ENCODE data around the gene LMNTD1.
"Not testable (repeated sequence)": the region's sequence is repeated elsewhere in the genome, so short reads cannot be mapped to it uniquely, and the experiment has no call there.

LMNTD1 gene

DNA sequence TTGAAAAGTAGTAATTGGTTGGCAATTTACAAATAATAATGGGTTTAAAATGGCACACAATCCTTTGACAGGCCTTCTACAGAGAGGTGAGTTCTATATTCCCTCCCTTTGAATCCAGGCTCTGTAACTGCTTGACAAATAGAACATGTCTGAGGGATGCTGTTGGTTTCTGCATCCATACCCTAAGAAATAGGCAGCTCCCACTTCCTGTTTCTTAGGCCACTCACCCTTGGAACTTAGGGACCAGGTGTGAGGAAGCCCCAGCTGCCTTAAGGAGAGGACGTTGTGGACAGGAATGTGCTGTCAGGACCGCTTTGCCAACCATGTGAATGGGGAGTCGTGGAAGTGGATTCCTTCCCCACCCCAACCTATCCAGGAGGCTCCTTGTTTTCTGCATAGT, 59.4 kb downstream of the LMNTD1 start:
- in situ Hi-C loops (cut with HindIII; ENCODE audit: low sequenced_read_pairs) = no loop called here

DNA sequence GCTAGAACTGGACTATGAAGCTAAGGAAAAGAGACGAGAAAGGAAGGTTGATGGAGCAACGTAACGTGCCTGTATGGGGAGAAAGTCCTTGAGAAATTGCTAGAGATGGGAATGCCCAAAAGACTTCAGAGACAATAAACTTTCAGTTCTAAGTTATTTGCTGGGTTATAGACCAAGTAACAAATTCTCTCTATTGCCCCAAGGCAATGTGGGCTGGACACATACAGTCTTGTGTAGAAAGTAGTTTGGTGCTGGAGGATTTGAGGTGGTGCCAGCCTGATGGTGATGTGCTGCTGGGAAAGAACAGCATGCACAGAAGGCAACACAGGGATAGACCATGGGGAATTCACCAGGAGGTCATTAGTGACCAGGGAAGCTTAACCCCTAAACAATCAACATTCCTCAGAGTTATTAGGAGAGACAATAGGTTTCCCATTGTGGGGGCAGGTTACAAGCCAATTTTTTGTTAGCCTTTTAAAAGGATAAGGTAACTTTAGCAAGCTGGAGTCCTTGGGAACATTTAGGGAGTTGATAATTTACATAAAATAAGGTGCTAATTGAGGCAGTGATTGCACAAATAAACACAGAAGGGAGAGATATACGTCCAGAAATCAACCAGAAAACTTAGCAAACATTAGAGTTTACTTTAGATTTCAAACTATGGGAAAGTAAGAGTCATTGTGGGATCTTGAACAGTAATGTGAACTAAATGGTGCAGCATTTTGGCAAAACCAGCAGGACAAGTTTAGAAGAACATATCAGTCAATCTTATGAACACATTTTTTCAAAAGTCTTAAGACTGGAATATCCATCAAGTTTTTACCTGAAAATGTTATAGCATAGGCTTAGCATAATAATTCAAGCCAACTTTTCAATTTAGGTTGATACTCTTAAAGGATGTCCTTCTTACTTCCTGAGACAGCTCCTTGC, 61.4 kb downstream of the LMNTD1 start:
- in situ Hi-C loops (cut with HindIII; ENCODE audit: low sequenced_read_pairs) = no loop called here

DNA sequence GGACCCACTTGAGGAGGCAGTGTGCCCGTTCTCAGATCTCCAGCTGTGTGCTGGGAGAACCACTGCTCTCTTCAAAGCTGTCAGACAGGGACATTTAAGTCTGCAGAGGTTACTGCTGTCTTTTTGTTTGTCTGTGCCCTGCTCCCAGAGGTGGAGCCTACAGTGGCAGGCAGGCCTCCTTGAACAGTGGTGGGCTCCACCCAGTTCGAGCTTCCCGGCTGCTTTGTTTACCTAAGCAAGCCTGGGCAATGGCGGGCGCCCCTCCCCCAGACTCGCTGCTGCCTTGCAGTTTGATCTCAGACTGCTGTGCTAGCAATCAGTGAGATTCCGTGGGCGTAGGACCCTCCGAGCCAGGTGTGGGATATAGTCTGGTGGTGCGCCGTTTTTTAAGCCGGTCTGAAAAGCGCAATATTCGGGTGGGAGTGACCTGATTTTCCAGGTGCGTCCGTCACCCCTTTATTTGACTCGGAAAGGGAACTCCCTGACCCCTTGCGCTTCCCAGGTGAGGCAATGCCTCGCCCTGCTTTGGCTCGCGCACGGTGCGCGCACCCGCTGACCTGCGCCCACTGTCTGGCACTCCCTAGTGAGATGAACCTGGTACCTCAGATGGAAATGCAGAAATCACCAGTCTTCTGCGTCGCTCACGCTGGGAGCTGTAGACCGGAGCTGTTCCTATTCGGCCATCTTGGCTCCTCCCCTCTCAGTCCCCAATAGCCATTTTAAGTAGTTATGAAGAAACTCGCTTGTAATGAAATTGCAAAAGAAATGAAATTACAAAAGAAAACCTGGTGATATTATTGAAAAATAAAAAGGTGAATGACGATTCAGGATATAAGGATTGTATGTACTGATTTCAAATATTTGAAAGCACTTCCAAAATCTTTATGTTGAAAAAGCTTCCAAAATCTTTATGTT, 63.9 kb downstream of the LMNTD1 start:
- in situ Hi-C loops (cut with HindIII; ENCODE audit: low sequenced_read_pairs) = not testable (repeated sequence)

DNA sequence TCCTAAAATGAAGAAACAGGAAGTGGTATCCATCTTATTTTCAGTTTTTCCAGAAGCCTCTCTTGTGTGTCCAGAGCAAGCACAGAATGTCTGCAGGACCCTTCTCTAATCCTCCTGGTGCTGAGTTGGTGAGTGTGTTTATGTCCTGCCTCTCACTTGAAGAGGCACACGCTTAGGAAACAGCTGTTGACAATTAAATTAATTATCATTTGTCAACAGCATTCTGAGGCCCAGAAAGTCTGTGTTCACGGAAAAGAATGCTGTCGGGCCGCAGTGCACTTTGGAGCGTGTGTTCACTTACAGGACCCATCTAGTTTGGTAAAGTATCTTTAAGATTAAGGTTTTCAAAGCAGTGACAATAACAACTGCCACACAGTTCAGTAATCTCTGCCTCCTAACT, 70.5 kb downstream of the LMNTD1 start:
- in situ Hi-C loops (cut with HindIII; ENCODE audit: low sequenced_read_pairs) = no loop called here

DNA sequence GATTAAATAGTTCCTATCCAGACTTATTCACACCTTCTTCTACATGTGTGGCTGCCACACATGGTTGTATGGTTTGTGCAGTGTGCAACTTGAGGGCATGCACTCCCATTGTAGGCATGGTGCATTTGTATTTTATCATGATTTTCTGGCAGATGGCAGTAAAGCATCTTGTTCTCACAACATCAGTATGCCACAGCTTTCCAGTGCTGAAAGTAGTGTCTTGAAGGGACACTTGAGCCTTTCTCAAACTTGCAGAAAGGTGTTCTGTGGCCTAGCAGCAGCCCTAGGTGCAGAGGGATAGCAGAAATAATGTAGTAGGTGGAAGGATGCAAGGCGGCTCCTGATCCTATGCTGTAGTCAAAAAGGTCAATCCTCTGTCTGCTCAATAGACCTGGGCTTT, 72.9 kb downstream of the LMNTD1 start:
- in situ Hi-C loops (cut with HindIII; ENCODE audit: low sequenced_read_pairs) = no loop called here

DNA sequence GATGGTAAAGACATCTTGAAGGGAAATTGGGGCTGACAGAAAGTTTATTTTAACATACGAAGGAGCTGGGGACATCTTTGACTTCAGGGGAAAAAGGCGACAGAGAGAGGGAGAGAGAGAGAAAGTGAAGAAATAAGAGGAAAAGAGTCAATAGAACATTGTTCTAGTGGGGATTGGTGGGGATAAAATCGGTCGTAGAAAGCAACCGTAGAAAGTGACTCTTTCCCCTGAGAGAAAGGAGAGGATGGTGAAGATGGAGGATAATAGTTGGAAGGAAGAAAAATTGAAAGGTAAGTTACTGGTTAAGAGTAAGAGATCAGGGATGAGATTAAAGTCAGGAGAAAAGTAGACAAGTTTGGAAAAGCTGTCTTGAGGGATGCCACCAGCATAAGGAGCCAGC, 75.9 kb downstream of the LMNTD1 start:
- in situ Hi-C loops (cut with HindIII; ENCODE audit: low sequenced_read_pairs) = no loop called here

DNA sequence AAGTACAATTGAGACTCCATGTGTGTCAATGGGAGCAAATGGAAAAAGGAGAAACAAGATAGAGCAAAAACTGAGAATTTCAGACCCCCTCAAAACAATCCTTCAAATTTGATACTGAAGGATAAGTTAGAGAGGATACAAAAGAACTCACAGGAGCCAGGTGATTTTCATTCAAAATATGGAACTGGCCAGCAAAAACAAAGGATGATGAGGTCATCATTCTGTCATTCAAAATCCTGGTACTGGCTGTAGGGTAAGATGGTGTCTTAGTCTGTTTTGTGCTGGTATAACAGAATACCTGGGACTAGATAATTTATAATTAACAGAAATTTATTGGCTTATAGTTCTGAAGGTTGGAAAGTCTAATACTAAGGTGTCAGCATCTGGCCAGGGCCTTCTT, 80.6 kb downstream of the LMNTD1 start:
- in situ Hi-C loops (cut with HindIII; ENCODE audit: low sequenced_read_pairs) = no loop called here

DNA sequence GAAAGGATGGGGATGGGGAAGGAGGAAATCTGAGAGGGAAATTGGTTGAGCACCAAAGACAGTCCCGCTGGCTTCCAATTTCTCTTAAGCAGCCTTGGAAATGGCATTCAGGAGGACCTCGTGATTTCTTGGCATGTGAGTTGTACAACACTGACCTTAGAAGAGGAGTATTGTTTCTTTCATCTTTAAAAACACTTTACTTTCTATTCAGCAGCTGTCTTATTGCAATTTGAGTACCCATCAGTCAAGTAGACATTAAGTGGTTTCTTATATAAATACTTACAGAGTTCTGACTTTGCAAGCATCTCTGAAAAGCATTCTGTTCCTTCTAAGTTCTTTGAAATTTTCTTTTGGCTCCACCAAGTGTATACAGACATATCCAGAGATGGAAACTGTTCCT, 83.2 kb downstream of the LMNTD1 start:
- in situ Hi-C loops (cut with HindIII; ENCODE audit: low sequenced_read_pairs) = no loop called here

DNA sequence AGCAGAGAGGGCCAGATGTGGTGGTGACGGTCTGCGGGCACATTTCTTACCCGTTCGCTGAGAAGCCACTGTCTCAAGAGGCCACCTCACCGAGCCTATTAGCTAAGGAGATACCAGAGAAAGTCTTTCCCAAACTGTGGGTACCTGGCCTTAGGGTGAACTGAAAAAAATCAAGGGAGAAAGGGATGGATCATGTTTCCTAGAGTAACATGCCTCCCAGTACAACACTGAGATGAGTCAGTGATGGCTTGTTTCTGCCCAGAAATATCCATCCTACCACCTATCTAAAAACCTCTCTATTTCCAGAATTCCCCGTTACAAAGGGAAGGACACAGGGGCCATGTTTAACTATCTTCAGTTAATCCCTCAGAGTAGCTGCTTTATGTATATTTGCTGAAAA, 83.7 kb downstream of the LMNTD1 start:
- in situ Hi-C loops (cut with HindIII; ENCODE audit: low sequenced_read_pairs) = no loop called here

DNA sequence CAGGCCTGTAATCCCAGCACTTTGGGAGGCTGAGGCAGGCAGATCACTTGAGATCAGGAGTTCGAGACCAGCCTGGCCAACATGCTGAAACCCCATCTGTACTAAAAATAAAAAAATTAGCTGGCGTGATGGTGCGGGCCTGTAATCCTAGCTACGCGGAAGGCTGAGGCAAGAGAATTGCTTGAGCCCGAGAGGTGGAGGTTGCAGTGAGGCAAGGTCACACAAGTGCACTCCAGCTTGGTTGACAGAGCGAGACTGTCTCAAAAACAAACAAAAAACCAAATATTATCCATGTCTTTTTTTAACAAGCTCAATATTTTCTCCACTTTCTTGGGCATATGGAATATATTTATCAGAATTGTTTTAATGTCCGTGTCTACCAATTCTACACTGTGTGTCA, 89.6 kb downstream of the LMNTD1 start:
- in situ Hi-C loops (cut with HindIII; ENCODE audit: low sequenced_read_pairs) = no loop called here

DNA sequence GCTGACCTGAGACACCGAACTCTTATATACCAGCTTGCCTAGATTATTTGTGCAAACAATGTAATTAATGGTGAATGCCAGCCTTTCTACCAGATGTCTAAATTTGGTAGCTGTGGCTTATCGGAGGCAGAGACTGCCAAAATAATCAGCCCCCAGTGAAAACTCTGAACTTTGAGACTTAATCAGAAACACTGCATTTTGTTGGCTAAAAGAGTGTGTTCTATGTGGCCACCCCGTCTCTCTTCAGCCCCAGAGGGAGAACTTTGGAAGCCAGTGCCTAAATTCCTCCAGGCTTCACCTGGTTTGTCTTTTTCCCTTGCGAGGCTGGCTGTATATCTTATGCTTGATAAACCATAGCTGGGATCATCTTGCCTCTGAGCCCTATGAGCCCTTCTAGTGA, 90.1 kb downstream of the LMNTD1 start:
- in situ Hi-C loops (cut with HindIII; ENCODE audit: low sequenced_read_pairs) = no loop called here

DNA sequence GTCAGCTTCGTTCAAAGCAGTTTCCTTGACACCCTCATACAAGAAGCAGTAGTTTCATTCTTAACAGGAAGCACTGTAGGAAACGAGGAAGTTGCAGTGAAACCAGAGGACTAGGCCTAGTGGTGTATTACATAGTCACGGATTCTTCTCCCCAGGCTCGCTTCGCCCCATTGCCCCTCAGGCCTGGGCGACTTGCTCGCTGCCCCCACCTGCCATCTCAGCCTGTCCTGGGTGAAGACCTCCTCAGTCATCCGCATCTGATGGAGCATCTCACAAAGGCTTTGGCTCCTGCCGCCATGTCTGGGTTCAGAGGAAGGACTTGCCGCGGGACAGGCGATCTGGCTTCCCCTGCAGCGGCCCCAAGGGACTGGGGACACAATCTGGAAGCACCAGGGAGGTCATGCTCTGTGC, 93.5 kb downstream of the LMNTD1 start:
- in situ Hi-C loops (cut with HindIII; ENCODE audit: low sequenced_read_pairs) = no loop called here

DNA sequence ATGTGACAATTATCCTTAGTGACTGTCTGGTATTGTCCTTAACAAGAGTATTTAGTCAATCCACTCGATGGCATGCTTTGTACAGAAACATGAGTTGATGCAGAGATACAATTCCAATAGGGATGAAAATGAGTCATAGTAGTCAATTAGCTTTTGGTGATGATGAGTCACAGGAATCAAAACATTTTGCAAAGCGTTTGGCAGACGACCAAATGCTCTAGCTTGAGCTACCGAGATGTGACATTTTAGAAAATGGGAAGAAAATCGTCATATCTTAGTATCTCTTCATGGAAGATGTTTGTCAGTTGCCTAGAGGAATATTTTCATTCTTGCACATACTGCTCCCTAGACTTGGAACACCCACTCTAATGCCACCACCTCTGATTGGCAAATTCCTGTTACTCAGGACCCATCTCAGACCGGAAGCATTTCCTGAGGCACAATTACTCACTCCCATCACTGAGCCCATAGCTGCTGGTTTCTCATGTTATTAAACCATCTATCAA, 95.0 kb downstream of the LMNTD1 start:
- in situ Hi-C loops (cut with HindIII; ENCODE audit: low sequenced_read_pairs) = no loop called here

DNA sequence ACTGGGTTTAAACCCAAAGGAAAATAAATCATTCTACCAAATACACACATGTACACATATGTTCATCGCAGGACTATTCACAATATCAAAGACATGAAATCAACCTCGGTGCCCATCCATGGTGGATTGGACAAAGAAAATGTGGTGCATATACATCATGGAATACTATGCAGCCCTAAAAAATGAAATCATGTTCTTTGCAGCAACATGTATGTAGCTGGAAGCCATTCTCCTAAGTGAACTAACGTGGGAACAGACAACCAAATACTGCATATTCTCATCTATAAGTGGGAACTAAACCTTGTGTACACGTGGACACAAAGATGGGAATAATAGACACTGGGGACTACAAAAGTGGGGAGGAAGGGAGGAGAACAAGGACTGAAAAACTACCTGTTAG, 96.6 kb downstream of the LMNTD1 start:
- in situ Hi-C loops (cut with HindIII; ENCODE audit: low sequenced_read_pairs) = no loop called here

DNA sequence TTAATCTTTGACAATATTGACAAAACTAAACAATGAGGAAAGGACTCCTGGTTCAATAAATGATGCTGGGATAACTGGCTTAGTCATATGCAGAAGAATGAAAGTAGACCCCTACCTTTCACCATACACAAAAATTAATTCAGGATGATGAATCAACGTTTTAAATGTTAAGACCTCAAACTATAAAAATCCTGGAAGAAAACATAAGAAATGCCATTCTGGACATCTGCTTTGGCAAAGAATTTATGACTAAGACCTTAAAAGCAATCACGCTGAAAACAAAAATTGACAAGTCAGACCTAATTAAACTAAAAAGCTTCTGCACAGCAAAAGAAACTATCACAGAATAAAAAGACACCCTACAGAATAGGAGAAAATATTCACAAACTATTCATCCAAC, 97.4 kb downstream of the LMNTD1 start:
- in situ Hi-C loops (cut with HindIII; ENCODE audit: low sequenced_read_pairs) = no loop called here

DNA sequence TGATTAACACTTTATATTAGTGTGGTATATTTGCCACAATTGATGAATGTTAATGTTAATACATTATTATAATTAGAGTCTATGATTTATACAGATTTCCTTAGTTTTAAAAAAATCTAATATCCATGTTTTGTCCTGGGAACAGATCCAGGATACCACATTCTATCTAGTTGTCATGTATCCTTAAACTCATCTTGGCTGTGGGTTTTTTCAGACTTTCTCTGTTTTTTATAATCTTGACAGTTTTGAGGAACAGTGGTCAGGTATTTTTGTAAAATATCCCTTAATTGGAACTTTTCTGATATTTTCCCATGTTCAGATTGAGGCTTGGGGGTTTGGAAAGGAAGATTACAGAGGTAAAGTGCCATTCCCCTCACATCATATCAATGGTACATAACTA, 104.1 kb downstream of the LMNTD1 start:
- in situ Hi-C loops (cut with HindIII; ENCODE audit: low sequenced_read_pairs) = no loop called here

DNA sequence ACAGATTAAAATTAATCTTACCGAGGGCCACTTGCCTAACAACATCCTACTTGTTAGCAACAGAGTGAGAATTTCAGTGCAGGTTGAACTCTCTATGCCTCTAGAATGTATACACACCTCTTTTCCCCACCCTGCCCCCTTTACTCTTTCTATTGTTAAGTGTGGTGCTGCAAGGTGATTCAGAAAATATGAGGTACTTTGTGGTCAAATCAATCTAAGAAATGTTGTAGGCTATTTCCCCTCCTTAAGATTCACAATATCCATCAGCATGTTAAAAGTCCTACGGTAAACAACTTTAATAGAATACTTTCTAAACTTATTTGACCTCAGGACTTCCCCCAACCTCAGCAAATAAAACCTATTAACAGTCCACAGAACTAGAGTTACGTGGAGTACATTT, 106.0 kb downstream of the LMNTD1 start:
- in situ Hi-C loops (cut with HindIII; ENCODE audit: low sequenced_read_pairs) = no loop called here

DNA sequence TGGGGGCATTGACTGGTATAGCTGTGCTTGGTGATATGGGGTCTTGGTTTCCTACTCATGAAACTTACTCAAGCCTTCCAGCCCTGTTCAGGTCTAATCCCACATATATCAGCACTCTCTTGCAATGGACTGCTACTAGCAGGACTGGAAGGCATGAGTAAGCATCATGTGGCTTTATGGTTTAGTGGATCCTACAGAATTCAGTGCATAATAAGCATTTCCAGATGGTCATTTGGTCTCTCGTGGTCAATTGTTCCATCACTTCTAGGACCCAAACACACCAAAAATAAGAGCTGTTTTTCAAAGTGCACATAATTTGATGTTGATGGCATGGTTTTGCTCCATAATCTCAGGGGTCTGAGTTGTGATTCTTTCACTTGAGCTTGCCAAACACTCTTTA, 114.4 kb downstream of the LMNTD1 start:
- in situ Hi-C loops (cut with HindIII; ENCODE audit: low sequenced_read_pairs) = no loop called here

DNA sequence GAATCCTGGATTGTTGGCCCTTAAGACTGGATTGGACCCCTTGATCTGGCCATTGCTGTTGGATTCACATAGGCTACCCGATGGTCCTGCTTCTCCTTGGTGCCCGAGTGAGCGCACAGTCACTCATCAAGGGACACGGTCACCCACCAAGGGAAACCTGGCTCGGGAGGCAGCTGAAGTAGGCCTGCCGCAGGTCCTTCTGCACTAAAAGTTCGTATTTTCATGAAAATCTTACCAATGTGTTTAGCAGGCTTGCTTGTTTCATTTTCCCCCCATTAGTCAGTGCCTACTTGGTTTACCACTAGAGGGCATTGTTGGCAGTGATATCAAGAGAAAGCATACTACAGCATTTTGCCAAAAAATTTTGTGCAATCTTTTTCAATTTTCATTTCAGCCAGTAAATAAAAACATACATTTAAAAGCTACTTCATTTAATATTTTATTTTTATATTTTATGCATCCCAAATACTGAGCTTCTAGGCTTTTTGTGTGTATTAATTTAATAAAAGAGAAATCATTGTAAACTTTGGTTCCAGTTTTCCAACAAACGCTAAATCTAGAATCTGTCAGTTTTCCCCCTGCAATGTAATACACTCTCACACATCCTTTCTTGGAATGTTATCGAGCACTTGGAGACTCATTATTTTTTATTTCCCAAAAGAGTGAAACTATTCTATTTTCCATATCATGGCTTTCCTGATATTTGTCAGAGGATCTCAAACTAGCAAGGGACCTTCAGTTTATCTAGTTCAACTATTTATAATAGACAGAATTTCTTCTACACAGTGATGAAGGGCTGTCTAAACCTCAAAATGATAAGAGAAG, 116.7 kb downstream of the LMNTD1 start:
- in situ Hi-C loops (cut with HindIII; ENCODE audit: low sequenced_read_pairs) = no loop called here

DNA sequence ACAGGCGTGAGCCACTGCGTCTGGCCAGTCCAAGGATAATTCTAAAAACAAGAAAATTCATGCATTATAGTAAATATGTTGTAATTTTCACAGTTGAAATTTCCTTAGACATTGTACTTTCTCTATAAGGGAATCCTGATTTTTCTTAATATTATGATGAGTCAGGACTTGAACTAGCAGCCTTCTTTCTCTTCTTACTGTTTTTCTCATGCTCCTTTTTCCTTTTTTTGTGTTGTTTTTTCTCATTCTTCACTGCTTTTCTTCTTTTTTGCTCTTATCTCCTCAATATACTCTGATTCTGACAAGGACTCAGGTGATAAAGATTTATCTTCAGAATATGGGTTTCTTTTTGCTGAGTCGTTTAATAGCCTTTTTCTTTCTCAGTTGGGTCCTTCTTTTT, 117.7 kb downstream of the LMNTD1 start:
- in situ Hi-C loops (cut with HindIII; ENCODE audit: low sequenced_read_pairs) = no loop called here

DNA sequence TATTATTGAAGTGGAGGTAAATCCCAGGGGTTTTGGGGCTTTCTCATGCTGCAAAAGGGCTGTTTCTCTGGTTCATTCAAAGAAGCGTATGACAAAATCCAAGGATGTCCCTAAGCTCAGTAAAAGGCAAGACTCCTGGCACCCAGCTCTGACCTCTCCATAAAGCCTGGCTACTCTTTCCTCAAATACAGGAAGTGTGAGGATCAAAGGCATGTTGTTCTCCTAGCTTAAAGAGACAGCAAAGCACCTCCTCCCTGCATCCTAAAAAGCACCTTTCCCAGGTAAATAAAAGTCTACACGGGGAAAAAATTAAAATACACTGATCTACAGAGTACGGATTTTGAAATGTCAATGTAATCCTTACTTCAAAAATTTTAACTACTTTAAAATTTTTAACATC, 118.6 kb downstream of the LMNTD1 start:
- in situ Hi-C loops (cut with HindIII; ENCODE audit: low sequenced_read_pairs) = no loop called here
